HG03025 (cell line): Measurements from ENCODE around the gene HPGD.
A peak's percentile ranks its signal among the peaks of the same experiment; 100 is the strongest.
"Not testable (repeated sequence)": the region's sequence is repeated elsewhere in the genome, so short reads cannot be mapped to it uniquely, and the experiment has no call there.

Experiments
- ATAC-seq: cut with Tn5 transposase; IDR thresholded peaks from one replicate; pipeline ENCODE4 v1.9.1; 2021; ENCODE audit warnings: mild to moderate bottlenecking, moderate library complexity; ENCODE audit not compliant: unreplicated experiment, low FRiP score

The HPGD gene

DNA sequence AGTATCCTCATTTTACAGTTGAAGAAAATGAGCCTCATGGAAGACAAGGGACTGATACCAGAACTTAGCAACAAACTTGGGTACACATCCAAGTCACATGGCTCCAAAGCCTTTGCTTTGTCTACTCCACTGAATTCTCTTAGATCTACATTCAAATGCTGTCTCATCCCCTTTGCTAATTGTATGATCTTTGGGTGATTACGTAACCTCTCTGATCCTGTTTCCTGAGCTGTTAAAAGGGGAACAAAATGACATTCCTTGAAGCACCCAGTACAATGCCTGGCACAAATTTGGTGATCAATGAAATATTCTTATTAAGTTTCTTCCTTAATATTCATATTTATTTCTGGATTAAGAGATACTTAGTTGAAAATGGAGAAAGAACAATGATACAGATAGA lies 5.9 kb upstream of the HPGD start:
- ATAC-seq = no peak

DNA sequence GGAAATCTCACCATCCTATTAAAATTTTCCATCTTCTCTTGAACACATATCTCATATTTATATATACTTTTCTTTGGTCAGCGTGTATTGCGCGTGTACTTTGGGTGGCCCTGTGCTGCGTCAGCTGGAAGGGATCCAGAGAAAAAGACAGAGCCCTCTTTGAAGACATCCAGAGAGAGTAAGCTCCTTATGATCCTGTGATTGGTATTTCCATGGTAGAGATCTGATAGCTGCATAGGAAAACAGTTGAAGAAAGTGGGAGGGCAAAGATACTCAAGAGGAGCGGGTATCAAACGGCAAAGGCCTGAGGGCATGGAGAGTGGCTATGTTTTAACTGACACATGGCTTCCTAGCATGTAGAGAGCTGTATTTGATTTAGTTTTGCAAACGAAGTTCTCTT lies 4.4 kb upstream of the HPGD start:
- ATAC-seq = no peak

DNA sequence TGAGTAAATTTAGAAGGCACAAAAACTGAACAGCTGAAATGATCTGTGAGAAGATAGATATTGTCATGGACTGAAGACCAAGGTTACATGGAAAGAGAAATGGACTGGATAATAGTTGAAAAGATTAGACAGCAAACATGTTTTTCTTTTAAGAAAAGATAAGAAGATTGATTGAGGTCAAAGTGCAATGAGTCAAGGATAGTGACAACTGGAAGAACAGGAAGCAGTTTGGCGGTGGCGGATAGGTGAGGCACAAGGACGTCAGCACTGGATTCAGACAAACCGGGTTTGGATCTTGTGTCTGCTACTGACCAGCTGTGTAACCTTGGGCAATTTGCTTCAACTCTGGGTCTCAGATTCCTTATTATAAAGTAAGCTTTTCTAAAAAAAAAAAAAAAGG lies 2.0 kb upstream of the HPGD start:
- no peak for ATAC-seq

DNA sequence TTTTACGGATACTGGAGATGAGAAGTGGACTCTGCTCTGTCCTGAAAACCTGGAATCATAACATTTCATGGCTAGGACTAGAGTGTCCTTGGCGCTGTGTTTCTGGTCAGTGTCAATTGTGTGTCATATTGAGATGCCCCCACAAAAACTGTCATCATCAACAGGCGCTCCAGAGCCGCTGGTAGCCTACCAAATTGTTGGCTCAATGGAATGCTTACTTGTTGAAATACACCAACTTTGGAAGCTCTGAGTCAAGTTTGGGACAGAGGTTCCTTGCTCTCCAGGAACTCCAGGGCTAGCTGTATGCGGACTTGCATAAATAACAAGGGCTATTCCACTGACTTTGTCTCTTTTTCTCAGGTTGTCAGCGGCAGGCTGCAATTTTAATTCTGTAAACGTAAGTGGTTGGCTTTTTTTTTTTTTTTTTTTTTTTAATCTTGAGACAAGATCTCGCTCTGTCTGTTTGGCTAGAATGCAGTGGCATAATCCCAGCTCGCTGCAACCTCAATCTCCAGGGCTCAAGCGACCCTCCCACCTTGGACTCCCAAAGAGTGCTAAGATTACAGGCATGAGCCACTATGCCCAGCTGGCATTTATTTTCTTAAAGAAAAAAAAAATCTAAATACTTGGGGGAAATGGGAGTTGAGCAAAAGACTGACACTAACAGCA lies 871 bp upstream of the HPGD start:
- ATAC-seq = no peak

DNA sequence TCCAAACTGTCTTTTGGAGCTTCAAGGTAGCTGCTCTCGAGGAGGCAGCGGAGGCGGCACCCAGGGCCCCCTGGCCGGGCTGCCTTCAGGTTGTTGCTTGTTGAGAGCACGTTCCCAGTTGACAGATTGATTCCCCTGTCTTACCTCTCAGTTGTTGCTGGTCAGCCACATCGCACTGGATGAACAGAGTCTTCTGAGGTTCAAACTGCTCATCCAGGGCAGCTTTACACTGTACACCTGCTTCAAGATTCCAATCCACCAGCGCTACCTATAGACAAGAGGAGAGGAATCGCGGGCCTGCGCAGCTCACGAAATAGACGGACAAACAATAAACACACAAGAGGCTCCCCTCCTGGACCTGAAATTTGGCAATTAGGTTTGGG lies 497 bp downstream of the HPGD start:
- ATAC-seq = peak; percentile 23

DNA sequence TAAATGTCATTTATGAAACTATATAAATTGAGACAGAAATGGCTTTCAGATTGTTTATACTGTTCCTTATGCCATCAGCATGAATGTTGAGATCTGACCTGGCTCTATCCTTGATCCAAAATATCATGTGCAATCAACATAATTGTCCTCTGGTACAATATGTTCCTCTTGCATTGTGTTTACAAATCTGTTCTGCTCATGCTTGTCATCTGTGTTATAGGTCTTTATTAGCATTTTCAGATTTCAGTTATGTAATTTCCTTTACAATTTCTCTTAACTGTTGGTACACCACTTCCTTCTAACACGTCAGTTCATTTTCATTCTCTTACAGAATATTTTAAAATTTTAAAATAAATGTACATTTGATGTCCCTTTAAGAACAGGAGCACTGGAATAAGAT lies 1.6 kb downstream of the HPGD start:
- ATAC-seq = no peak

DNA sequence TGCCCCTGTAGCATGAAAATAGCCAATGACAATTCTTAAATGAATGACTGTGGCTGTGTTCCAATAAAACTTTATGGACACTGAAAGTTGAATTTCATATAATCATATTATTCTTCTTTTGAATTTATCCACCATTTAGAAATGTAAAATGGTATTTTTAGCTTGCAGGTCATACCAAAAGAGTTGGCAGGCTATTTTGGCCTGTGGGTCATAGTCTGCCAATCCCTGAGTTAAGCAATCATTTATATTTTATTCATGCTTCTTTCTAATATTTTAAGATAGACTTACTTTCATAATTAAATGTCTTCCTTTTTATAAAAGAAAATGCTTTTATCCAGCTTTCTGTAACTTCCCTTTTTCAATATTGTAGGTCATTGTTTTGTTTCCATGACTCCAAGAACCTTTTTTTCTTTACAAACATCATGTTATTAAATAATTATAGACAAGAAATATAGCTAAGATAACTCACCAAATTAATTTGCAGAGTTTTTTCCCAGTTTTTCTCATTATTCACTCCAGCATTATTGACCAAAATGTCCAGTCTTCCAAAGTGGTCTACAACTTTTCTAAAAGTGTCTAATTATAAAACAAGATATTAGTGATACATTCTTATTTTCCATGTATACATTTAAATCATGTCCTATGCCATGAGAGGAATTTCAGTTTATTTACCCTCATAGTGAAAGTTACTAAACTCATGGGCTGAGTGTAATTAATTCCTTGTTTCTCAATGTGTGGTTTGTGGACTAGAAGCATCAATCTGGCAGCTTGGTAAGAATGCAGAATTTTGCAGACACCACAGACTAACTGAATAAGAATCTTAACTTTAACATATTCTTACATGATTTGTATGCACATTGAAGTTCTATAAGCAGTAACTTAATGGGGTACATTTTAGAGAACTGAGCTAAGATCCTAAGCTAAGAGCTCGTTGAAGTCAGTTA lies 4.5 kb downstream of the HPGD start:
- ATAC-seq = no peak

DNA sequence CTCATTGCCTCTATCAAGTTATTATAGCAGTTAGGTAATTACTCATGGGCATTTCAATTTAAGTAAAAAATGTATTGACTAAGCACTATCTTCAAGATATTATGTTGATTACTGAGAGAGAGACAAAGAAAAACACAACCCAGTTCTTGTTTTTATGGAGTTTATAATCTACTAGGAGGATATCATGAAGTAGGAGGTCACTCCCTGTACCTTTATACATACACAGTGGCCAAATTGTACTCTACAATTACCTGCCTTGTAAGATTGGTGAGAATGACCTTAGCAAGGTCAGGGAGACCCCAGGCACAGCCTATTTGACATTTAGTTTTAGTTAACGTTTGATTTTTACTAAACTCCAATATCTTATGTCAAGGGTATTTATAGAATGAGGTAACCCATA lies 5.5 kb downstream of the HPGD start:
- no peak for ATAC-seq

DNA sequence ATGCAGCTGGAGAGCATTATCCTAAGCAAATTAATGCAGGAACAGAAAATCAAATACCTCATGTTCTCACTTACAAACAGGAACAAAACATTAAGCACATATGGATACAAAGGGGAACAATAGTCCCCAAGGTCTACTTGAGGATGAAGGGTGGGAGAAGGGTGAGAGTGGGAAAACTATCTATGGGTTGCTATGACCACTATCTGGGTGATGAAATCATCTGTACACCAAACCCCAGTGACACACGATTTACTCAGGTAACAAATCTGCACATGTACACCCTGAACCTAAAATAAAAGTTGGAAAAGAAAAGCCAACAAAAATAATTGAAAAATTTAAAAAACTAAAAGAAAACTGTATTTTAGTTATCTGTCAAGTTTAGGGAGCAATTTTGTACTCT lies 5.9 kb downstream of the HPGD start:
- ATAC-seq = no peak

DNA sequence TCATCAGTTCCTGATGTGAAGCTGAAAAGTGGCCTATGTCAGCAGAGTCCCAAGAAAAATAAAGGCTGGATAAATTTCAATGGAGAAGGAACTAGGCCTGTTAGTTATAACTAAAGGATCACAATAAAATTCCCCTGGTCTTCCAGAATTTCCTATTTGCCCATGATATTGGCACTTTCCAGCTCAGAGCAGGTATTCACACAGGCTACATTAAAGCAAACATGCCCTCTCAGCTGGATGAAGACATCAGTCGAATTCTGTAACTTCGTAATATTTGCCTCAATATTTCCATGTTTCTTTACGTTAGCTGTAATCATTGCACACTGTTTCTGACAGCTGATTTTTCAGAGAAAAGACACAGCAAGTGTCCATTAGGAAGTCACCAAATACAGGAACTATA lies 9.5 kb downstream of the HPGD start:
- no peak for ATAC-seq

DNA sequence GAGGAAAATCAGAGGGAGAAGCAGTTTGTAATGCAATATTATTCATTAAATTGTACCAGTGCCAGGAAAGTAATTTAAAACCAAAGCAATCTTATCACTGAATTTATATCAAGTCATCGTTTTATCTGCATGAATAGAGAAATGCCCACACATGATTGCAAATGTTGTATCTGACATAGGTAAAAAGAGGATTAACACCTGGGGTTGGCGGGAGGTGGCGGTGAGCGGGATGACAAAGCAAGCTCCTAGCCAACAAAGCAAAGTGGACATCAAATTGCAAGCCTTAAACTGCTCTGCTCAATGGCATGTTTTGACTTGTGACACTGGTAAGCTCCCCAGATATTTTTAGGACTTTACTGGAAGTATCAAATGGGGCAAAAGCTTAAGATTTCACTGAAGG lies 16.4 kb downstream of the HPGD start:
- ATAC-seq = no peak

DNA sequence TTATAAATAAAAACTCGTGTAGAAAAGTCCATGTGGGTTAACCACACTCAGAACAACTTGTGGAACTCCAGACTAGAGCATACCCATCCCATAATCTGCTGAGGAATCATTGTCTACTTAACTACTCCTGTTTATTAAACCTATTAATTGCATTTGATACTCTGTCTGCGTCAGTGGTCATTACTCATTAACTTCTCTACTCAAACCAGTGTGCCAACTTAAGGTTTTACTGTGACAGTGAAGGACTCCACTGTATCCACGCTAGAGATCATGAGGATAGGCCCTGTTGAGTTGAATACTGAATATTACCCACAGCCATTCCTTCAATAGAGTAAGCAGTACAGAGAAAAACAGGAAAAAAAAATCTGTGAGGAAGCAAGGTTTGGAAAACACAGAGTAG lies 17.3 kb downstream of the HPGD start:
- no peak for ATAC-seq

DNA sequence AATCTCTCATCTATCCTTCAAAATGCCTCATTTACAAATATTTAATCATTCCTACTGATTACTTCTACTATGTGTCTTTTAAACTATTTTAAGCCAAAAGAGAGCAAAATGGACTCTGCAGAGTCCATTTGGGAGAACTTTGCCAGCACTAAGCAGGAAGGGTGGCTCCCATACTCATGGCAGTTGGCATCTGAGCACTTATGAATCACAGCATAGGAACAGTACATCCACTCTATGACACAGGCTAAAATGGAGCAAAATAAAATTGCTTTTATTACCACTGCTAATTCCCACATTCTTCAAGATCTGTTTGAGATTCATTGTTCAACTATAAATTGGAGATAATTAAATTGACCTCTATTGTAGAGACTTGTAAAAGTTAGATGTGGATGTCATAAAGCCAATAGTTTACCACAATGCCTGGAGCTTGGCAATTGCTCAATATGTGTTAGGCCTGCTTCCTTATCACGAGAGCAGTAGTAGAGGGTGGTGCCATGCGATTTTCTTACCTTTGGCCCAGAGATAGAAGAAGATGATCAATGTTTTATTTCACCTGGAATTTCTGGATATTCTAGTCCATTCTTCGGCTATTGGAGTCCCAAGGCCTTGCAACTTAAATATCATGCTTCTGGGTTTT lies 19.1 kb downstream of the HPGD start:
- no peak for ATAC-seq

DNA sequence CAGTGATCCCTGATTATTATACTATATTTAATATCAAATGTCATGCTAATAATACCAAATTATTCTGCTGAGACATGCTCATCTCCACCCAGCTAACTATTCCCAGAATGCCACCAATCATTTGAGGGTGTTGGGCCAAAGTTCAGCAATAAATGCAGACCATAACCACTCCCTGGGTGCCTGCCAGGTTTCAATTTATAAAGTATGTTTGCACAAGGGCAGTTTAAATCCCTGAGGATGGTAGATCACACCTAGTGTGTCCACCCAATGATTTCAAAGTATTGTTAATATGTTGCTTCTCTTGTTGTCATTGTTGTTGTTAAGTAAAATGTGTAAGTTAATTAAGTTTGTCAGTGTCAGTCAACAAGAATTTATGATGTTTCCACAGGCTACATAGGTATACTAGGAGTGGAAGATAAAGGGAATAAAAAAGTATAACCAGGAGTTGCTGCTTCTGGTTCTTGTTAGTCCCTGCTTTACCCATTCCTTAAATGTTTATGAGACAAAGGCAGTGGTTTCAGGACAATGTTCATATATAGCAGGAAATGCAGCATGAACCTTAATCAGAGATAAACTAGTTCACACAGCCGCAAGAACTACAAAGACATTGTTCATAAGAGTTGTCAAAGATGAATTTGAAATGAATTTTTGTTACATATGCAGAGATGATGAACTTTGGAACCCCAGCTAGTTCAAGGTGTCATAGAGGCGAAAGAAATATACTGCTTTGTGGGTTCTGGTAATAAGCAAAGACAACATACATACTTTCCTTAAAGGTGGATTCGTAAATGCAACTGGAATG lies 25.5 kb downstream of the HPGD start:
- no peak for ATAC-seq

DNA sequence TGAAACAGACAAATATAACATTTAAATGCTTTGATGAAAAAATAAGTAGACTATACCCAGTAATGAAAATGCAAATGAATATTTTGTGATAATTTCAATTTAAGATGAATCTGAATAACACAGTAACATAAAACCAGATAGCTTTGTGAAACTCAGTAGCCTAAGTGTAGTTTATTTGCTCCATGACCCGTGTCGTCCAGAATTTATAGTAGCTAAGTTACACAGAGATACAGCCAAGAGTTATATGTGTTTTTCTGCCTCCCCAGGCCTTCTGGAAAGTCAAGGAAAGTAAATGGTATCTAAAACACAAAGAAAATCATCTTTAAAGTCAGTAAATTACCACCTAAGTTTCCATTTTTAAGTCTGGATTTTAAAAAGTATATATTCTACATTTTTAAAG lies 26.7 kb downstream of the HPGD start:
- ATAC-seq = no peak

DNA sequence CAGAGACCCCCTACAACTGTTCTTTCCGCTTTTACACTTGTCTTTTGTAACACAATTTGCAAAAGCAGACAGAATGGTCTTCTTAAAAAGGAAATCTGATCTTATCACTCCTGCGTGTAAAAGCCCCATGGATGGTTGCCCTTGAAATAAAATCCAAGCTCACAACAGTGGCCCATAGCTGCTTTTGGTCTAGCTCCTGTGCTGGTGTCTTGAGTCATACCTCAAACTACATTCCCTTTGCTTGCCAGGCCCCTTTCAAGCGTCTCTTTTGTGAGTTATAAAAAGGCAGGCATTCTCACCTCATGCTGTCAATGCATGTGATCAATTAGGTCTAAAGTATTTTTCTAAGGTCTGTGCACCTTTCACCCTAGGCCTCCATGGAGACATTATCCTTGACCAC lies 27.6 kb downstream of the HPGD start:
- ATAC-seq = no peak

DNA sequence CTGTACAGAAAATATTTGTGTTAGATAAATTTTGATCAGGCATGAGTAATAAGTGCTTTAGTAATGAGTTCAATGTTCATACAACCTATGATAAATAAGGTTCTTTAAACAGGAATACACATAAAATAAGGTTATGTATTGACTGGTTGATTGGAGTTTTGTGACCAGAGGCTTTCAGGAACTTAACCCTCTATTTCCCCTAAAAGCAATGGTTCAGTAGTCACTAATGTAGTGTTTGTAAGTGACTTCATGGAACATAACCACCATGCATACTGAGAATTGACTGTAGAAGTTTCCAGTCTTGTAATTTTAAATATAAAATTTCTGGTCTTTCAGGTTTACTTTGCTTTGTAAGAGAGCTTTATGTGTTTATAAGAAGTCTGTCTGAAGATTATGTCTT lies 28.1 kb downstream of the HPGD start:
- ATAC-seq = no peak

DNA sequence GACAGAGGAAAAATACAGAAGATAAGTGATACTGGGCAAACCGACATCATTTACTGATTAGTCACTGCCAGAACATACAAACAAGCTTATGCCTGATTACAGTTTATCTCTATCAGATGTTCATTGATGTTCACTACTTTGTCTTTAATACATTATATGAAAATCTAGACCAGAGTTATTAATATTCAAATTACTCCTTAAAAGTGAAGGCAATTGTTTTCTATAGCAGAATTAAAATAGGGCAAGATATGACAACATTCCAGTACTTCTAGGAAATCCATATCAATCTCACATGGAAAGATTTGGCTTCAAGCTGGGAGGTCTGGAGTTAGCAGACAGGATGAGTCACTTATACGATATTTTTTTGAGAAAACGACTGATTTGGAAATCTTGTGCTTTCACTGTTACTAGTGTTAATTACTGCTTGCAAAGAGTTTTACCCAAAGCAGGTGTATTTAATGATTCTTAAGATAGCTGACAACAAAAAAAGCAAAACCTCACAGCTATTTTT lies 31.8 kb downstream of the HPGD start:
- no peak for ATAC-seq

DNA sequence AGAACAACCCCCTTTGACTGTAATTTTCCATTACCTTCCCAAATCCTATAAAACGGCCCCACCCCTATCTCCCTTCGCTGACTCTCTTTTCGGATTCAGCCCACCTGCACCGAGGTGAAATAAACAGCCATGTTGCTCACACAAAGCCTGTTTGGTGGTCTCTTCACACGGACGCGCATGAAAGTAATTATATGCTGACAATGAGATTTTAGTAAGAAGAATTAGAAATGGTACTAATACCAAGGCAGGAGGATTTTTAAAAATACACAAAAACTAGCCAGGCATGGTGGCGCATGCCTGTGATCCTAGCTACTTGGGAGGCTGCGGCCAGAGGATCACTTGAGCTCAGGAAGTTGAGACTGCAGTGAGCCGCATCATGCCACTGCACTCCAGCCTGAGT lies 33.9 kb downstream of the HPGD start:
- not testable (repeated sequence) for ATAC-seq

DNA sequence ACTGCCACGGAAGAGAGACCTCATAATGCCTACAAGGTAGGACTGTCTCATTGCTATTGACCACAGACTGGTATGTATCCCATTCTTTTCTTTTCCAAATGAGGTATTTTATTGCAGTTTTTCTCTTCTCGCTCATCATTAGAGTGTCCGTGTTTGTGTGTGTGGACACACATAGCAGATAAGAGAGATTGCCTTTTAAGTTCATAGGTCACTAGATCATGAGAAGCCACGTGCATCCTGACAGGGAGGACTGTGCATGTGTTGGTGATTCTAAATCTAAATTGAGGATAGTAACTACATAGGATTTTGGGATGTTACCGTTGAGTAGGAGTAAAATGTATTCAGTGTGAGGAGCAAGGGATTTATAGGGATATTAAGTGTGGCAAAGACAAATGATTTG lies 37.3 kb downstream of the HPGD start:
- ATAC-seq = no peak

DNA sequence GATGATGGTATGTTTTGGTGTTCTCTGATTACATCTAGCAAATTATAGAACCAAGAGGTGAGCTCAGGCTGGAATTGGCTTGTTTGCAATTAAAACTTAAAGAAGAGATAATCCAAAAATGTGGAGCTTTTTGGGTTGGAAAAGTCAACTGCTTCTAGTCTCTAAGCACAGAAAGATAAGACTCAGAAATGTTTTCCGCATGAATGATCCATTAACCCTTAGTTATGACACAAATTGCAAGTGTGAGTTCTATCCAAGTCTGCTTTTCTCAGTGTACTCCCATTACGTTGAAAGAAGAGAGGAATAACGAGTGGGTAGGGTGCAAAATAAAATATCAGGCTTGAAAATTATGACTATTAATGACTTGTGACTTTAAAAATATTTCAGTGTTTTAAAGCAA lies 38.5 kb downstream of the HPGD start:
- no peak for ATAC-seq
